Measurements from ENCODE around the gene SYNJ2. TPM values are rescaled to one million over a fixed set of nuclear protein-coding genes. Genes with fewer than 3 reads are reported as not detected.

Gene SYNJ2
- total RNA-seq, 1 donor from 2014 or later: 24.0 TPM

- intact Hi-C loops (cut with DNase I): no loop called here
- no peak for DNase-seq (ENCODE audit: low spot score)
These were observed 11.4 kb downstream of the SYNJ2 start for GRCh38 chr6:157993076-157993475.

GRCh38 chr6:157994125-157994795 is 12.6 kb downstream of the SYNJ2 start:
- peak; percentile 15 for DNase-seq (ENCODE audit: low spot score)
- intact Hi-C loops (cut with DNase I): no loop called here

GRCh38 chr6:157995458-157995857 is 13.8 kb downstream of the SYNJ2 start:
- intact Hi-C loops (cut with DNase I): no loop called here

GRCh38 chr6:157996201-157996712 is 14.6 kb downstream of the SYNJ2 start:
- DNase-seq (ENCODE audit: low spot score): peak; percentile 68

More at GRCh38 chr6:157995458-157995857, 13.8 kb downstream of the SYNJ2 start:
- peak; percentile 61 for DNase-seq (ENCODE audit: low spot score)

GRCh38 chr6:157996918-157997702 is 15.4 kb downstream of the SYNJ2 start:
- DNase-seq (ENCODE audit: low spot score): no peak
- intact Hi-C loops (cut with DNase I): no loop called here

More at GRCh38 chr6:157996201-157996712, 14.6 kb downstream of the SYNJ2 start:
- intact Hi-C loops (cut with DNase I): no loop called here

GRCh38 chr6:157997893-157998608 is 16.4 kb downstream of the SYNJ2 start:
- intact Hi-C loops (cut with DNase I): no loop called here
- no peak for DNase-seq (ENCODE audit: low spot score)

GRCh38 chr6:157998707-157999167 is 17.1 kb downstream of the SYNJ2 start:
- no peak for DNase-seq (ENCODE audit: low spot score)
- intact Hi-C loops (cut with DNase I): no loop called here

GRCh38 chr6:157999168-158000051 is 17.7 kb downstream of the SYNJ2 start:
- peak; percentile 38 for DNase-seq (ENCODE audit: low spot score)
- intact Hi-C loops (cut with DNase I): no loop called here

- DNase-seq (ENCODE audit: low spot score): peak; percentile 73
These were observed 19.1 kb downstream of the SYNJ2 start for GRCh38 chr6:158000530-158001307.

GRCh38 chr6:158002249-158002950 is 20.7 kb downstream of the SYNJ2 start:
- DNase-seq (ENCODE audit: low spot score): peak; percentile 51
- intact Hi-C loops (cut with DNase I): no loop called here

More at GRCh38 chr6:158000530-158001307, 19.1 kb downstream of the SYNJ2 start:
- intact Hi-C loops (cut with DNase I): no loop called here

- DNase-seq (ENCODE audit: low spot score): peak; percentile 81
- intact Hi-C loops (cut with DNase I): no loop called here
These were observed 21.5 kb downstream of the SYNJ2 start for GRCh38 chr6:158002951-158003853.

GRCh38 chr6:158003910-158004700 is 22.4 kb downstream of the SYNJ2 start:
- intact Hi-C loops (cut with DNase I): no loop called here
- peak; percentile 58 for DNase-seq (ENCODE audit: low spot score)

- intact Hi-C loops (cut with DNase I): no loop called here
- DNase-seq (ENCODE audit: low spot score): peak; percentile 27
These were observed 23.0 kb downstream of the SYNJ2 start for GRCh38 chr6:158004701-158005095.

- intact Hi-C loops (cut with DNase I): no loop called here
- DNase-seq (ENCODE audit: low spot score): no peak
These were observed 24.0 kb downstream of the SYNJ2 start for GRCh38 chr6:158005626-158006180.

- intact Hi-C loops (cut with DNase I): no loop called here
- no peak for DNase-seq (ENCODE audit: low spot score)
These were observed 24.7 kb downstream of the SYNJ2 start for GRCh38 chr6:158006331-158006730.
